Endothelial cell of umbilical vein (primary cell): ENCODE data around the gene OR6N2. TPM values are rescaled to one million over a fixed set of nuclear protein-coding genes. Genes with fewer than 3 reads are reported as not detected.

Experiments
- BruUV-seq: library from RNA; stranded (reverse); fragments of 400-500 nt; replicated peaks from 2 replicates; lab custom pipeline; 2021; lab: Mats Ljungman, UMichigan
- CTCF ChIA-PET: fragments of 300-600, 350-600 bp; sonication (Branson Sonifier 250); formaldehyde crosslinking; loops from one replicate; lab custom pipeline; 2021; ENCODE audit warnings: antibody characterized with exemption, inconsistent platforms; lab: Charles Lee
- POLR2A ChIA-PET: fragments of 300-600, 350-600 bp; sonication (Branson Sonifier 250); formaldehyde crosslinking; loops from one replicate; lab custom pipeline; 2021; ENCODE audit warnings: antibody characterized with exemption, inconsistent platforms; lab: Charles Lee
- DNase-seq: peaks from one replicate; pipeline ENCODE4 v3.0.0-alpha.2; 2011; ENCODE audit warnings: low read depth, low spot score
- FAIRE-seq: peaks from 2 replicates; lab custom pipeline; 2011; peaks lifted over from hg19 to GRCh38; lab: Jason Lieb, UNC
- H2AFZ ChIP-seq: 2 replicates; pipeline ENCODE4 v1.6.0; 2012; ENCODE audit warnings: low read depth, low read length, control low read depth, inconsistent platforms
- H3K27ac ChIP-seq: 2 replicates; pipeline ENCODE4 v1.5.1; 2011; ENCODE audit warnings: low read depth, mild to moderate bottlenecking, control low read depth, low read length, moderate library complexity; ENCODE audit not compliant: insufficient read depth
- H3K27me3 ChIP-seq, 2 experiments: 2 replicates each; pipeline versions ENCODE4 v1.6.0 to v1.6.1; 2011; ENCODE audit warnings: low read length in 2 of 2, mixed read lengths in 1 of 2; ENCODE audit not compliant: control insufficient read depth in 2 of 2, insufficient read depth in 2 of 2
- H3K36me3 ChIP-seq, 2 experiments: 2 replicates in 1 of 2; 3 replicates in 1 of 2; pipeline ENCODE4 v1.5.1; 2011; ENCODE audit warnings: low read length in 2 of 2, mild to moderate bottlenecking in 1 of 2, moderate library complexity in 1 of 2; ENCODE audit not compliant: control insufficient read depth in 2 of 2, insufficient read depth in 2 of 2; ENCODE audit errors: extremely low read depth in 1 of 2
- H3K4me1 ChIP-seq: 3 replicates; pipeline ENCODE4 v1.5.1; 2011; ENCODE audit warnings: mild to moderate bottlenecking, low read length; ENCODE audit not compliant: control insufficient read depth, insufficient read depth; ENCODE audit errors: extremely low read depth
- H3K4me2 ChIP-seq: 2 replicates; pipeline ENCODE4 v1.6.1; 2011; ENCODE audit warnings: low read length, control low read depth, mixed read lengths; ENCODE audit not compliant: insufficient read depth
- H3K4me3 ChIP-seq, 3 experiments: fragments of 200-600 bp in 1 of 3; sonication (generic), shearing (Covaris generic) in 1 of 3; replicated peaks in 1 of 3; 2 replicates each; pipeline ENCODE4 v1.5.1; 2011 to 2016; ENCODE audit warnings: control low read depth in 3 of 3, low read length in 3 of 3, mild to moderate bottlenecking in 2 of 3, inconsistent platforms in 1 of 3, low read depth in 1 of 3, moderate library complexity in 1 of 3; ENCODE audit not compliant: insufficient read depth in 1 of 3
- H3K79me2 ChIP-seq: 2 replicates; pipeline ENCODE4 v1.6.0; 2012; ENCODE audit warnings: low read length, inconsistent platforms; ENCODE audit not compliant: control insufficient read depth, insufficient read depth
- H3K9ac ChIP-seq: replicated peaks from 2 replicates; pipeline ENCODE3; 2011; ENCODE audit warnings: low read length, control low read depth; ENCODE audit not compliant: insufficient read depth; ENCODE audit errors: extremely low read depth
- H3K9me1 ChIP-seq: replicated peaks from 3 replicates; pipeline ENCODE4 v1.6.0; 2011; ENCODE audit warnings: mild to moderate bottlenecking, low read length; ENCODE audit not compliant: control insufficient read depth, insufficient read depth; ENCODE audit errors: extremely low read depth
- H3K9me3 ChIP-seq: replicated peaks from 2 replicates; pipeline ENCODE4 v1.5.1; 2012; ENCODE audit warnings: low read length, inconsistent platforms; ENCODE audit not compliant: control insufficient read depth, insufficient read depth
- H4K20me1 ChIP-seq: replicated peaks from 2 replicates; pipeline ENCODE3; 2011; ENCODE audit warnings: mild to moderate bottlenecking, low read length; ENCODE audit not compliant: control insufficient read depth, insufficient read depth; ENCODE audit errors: extremely low read depth
- EZH2 ChIP-seq: IDR thresholded peaks from 2 replicates; pipeline ENCODE4 v1.6.1; 2012; ENCODE audit warnings: borderline replicate concordance, low read depth, mild to moderate bottlenecking, moderate library complexity, low read length, inconsistent platforms; ENCODE audit not compliant: severe bottlenecking
- FOS ChIP-seq: IDR thresholded peaks from 2 replicates; pipeline ENCODE4 v1.6.1; 2011; ENCODE audit warnings: mild to moderate bottlenecking, low read length, moderate library complexity, borderline replicate concordance; ENCODE audit not compliant: insufficient read depth
- GATA2 ChIP-seq: IDR thresholded peaks from 2 replicates; pipeline ENCODE4 v1.7.0; 2011; ENCODE audit warnings: low read depth, mild to moderate bottlenecking, moderate library complexity, mixed read lengths, low read length; ENCODE audit not compliant: insufficient read length, insufficient read depth
- JUN ChIP-seq: IDR thresholded peaks from 2 replicates; pipeline ENCODE4 v1.6.1; 2011; ENCODE audit warnings: borderline replicate concordance, low read depth; ENCODE audit not compliant: insufficient read length, insufficient read depth
- MYC ChIP-seq: IDR thresholded peaks from one replicate; pipeline ENCODE4 v1.6.1; 2011; ENCODE audit warnings: mild to moderate bottlenecking, low read depth, low read length
- POLR2A ChIP-seq: IDR thresholded peaks from 2 replicates; pipeline ENCODE4 v1.6.1; 2012; ENCODE audit warnings: low read depth, mild to moderate bottlenecking, control low read depth, low read length
- POLR2AphosphoS5 ChIP-seq: IDR thresholded peaks from 2 replicates; pipeline ENCODE4 v1.6.1; 2012; ENCODE audit warnings: low read depth, mild to moderate bottlenecking, control low read depth, low read length, moderate library complexity; ENCODE audit not compliant: insufficient read depth
- dilution Hi-C: fragments of 300-500 bp; cut with MboI; formaldehyde crosslinking; loops from one replicate; pipeline ENCODE4 v1.15.0; 2019; ENCODE audit warnings: low sequenced_read_pairs; ENCODE audit not compliant: extremely low pct_ligation_motif_present
- intact Hi-C: fragments of 100-400 bp; cut with micrococcal nuclease; formaldehyde crosslinking; loops from one replicate; pipeline ENCODE4 v1.10.0; 2022
- polyA plus RNA-seq, 4 experiments: library from polyadenylated mRNA; depleted of rRNA in 3 of 4; stranded (reverse) in 3 of 4; unstranded in 1 of 4; fragments of >200 nt; gene quantifications; 2 replicates each; pipeline versions ENCODE4 v1.2.1 to v1.2.3, GENCODE V29; 2011 to 2012; ENCODE audit warnings: missing spikeins in 1 of 4
- total RNA-seq: library from RNA; stranded (reverse); gene quantifications from 2 replicates; pipeline ENCODE4 v1.2.3, GENCODE V29; 2021
- TF ChIP-seq, protein P1 (sequence below): IDR thresholded peaks from 2 replicates; pipeline ENCODE4 v1.6.1; 2011; ENCODE audit not compliant: insufficient read depth, insufficient read length
- TF ChIP-seq, protein P2 (sequence below), 2 donors: IDR thresholded peaks; 1 replicate in 1 of 2; 2 replicates in 1 of 2; pipeline ENCODE4 v1.5.1; 2011; ENCODE audit warnings: low read length in 2 of 2, mild to moderate bottlenecking in 2 of 2, moderate library complexity in 2 of 2, control low read depth in 1 of 2, inconsistent platforms in 1 of 2, low read depth in 1 of 2; ENCODE audit not compliant: insufficient read depth in 1 of 2; ENCODE audit errors: extremely low read depth in 1 of 2

OR6N2 gene
- total and polyA plus RNA-seq, 2 donors (not counting 3 experiments of a cell fraction or from before 2014, with no cell fraction given), result not detected

DNA sequence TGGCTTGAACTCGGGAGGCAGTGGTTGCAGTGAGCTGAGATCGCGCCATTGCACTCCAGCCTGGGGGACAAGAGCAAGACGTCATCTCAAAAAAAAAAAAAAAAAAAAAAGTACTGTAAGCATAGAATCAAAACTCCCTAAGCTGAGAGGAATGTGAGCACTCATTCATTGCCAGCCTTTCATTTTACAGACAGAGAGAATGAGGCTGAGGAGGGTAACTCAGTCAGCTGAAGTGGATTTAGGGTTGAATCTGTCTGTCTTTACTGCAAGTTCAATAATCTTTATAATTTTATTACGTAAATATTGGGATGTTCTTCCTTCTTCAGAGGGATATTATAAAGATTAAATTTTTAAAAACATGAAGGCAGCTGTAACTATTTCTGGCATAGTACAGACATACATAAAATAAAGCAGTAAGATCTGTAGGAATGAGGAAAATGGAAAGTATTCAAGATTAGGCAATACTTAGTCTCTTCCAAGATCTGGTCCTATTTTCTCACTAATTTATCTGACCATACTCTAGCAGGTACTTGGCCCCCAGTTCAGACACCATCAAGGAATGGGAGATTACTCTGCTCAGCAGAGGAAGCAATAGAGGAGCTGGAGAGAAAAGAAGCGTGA is 26.0 kb upstream of the OR6N2 start:
- DNase-seq (no peak), FAIRE-seq (no peak)
- H2AFZ ChIP-seq, result no peak overlapping the region
- no peaks in the 10 kb centered on the region for H3K4me1 ChIP-seq
- BruUV-seq, result no TSS peak
- no peak overlapping the region for H3K4me3 ChIP-seq
- dilution Hi-C loops, result no loop called here
- no peaks in the 10 kb centered on the region for H3K9me1 ChIP-seq
- no peak for TF ChIP-seq GATA2
- TF ChIP-seq, protein P1, sequence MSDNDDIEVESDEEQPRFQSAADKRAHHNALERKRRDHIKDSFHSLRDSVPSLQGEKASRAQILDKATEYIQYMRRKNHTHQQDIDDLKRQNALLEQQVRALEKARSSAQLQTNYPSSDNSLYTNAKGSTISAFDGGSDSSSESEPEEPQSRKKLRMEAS, result no peak
- no peak for TF ChIP-seq POLR2A
- TF ChIP-seq, protein P2, sequence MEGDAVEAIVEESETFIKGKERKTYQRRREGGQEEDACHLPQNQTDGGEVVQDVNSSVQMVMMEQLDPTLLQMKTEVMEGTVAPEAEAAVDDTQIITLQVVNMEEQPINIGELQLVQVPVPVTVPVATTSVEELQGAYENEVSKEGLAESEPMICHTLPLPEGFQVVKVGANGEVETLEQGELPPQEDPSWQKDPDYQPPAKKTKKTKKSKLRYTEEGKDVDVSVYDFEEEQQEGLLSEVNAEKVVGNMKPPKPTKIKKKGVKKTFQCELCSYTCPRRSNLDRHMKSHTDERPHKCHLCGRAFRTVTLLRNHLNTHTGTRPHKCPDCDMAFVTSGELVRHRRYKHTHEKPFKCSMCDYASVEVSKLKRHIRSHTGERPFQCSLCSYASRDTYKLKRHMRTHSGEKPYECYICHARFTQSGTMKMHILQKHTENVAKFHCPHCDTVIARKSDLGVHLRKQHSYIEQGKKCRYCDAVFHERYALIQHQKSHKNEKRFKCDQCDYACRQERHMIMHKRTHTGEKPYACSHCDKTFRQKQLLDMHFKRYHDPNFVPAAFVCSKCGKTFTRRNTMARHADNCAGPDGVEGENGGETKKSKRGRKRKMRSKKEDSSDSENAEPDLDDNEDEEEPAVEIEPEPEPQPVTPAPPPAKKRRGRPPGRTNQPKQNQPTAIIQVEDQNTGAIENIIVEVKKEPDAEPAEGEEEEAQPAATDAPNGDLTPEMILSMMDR (IDR thresholded peaks at IDR 0.05; ENCODE audit: extremely low read depth in 1 of 2, insufficient read depth in 1 of 2, low read depth in 1 of 2, low read length in 2 of 2), result no peak
- no peak for TF ChIP-seq FOS
- no peak for TF ChIP-seq JUN
- no peak for TF ChIP-seq POLR2AphosphoS5
- TF ChIP-seq MYC, result no peak
- TF ChIP-seq EZH2, result no peak
- H3K36me3 ChIP-seq, result no peaks in the 10 kb centered on the region
- no peaks in the 10 kb centered on the region for H3K27me3 ChIP-seq
- H3K9me3 ChIP-seq, result no peaks in the 10 kb centered on the region
- H3K9ac ChIP-seq, result no peak overlapping the region
- no peak overlapping the region for H3K4me2 ChIP-seq
- H4K20me1 ChIP-seq, result no peaks in the 10 kb centered on the region
- no peak overlapping the region for H3K27ac ChIP-seq
- intact Hi-C loops, result no loop called here
- no peaks in the 10 kb centered on the region for H3K79me2 ChIP-seq
- CTCF ChIA-PET, result no interaction called here
- POLR2A ChIA-PET, result no interaction called here
